Osteoblast (primary cell): ENCODE results near the gene LCN12. TPM values are rescaled to one million over a fixed set of nuclear protein-coding genes. Genes with fewer than 3 reads are reported as not detected.
A peak's percentile ranks its signal among the peaks of the same experiment; 100 is the strongest.

Source experiments
- DNase-seq: peaks from one replicate; pipeline ENCODE4 v3.0.0; 2011; ENCODE audit warnings: low spot score, mixed read lengths; ENCODE audit not compliant: insufficient read length; ENCODE audit errors: missing footprints
- H2AFZ ChIP-seq: 2 replicates; pipeline ENCODE4 v1.6.0; 2011; ENCODE audit warnings: mild to moderate bottlenecking, low read length
- H3K27ac ChIP-seq: 2 replicates; pipeline ENCODE4 v1.5.1; 2011; ENCODE audit warnings: mild to moderate bottlenecking, low read depth, low read length, moderate library complexity
- H3K27me3 ChIP-seq: 2 replicates; pipeline ENCODE4 v1.6.0; 2012; ENCODE audit warnings: mild to moderate bottlenecking, control low read depth, inconsistent platforms, low read length, moderate library complexity; ENCODE audit not compliant: insufficient read depth
- H3K36me3 ChIP-seq: 2 replicates; pipeline ENCODE4 v1.5.1; 2011; ENCODE audit warnings: mild to moderate bottlenecking, low read length, control low read depth, moderate library complexity; ENCODE audit not compliant: insufficient read depth
- H3K4me1 ChIP-seq: 2 replicates; pipeline ENCODE4 v1.5.1; 2011; ENCODE audit warnings: mild to moderate bottlenecking, low read length, control low read depth, moderate library complexity; ENCODE audit not compliant: insufficient read depth
- H3K4me2 ChIP-seq: 2 replicates; pipeline ENCODE4 v1.6.0; 2011; ENCODE audit warnings: mild to moderate bottlenecking, low read length; ENCODE audit not compliant: insufficient read depth
- H3K4me3 ChIP-seq: fragments of 200-600 bp; sonication (generic); 3 replicates; pipeline ENCODE4 v1.5.1; 2012; ENCODE audit warnings: mild to moderate bottlenecking, low read length, inconsistent platforms; ENCODE audit not compliant: insufficient read depth
- H3K79me2 ChIP-seq: 2 replicates; pipeline ENCODE4 v1.6.0; 2012; ENCODE audit warnings: mild to moderate bottlenecking, low read length, control low read depth, inconsistent platforms; ENCODE audit not compliant: insufficient read depth
- H3K9me3 ChIP-seq: 2 replicates; pipeline ENCODE4 v1.5.1; 2011; ENCODE audit warnings: low read depth, low read length, control low read depth
- H4K20me1 ChIP-seq: 2 replicates; pipeline ENCODE4 v1.6.0; 2012; ENCODE audit warnings: mild to moderate bottlenecking, low read length, control low read depth; ENCODE audit not compliant: insufficient read depth
- total RNA-seq: library from RNA; depleted of rRNA; stranded (reverse); fragments of >200 nt; gene quantifications from 2 replicates; pipeline ENCODE4 v1.2.3, GENCODE V29; 2012
- TF ChIP-seq, protein P1 (sequence below): IDR thresholded peaks from 2 replicates; pipeline ENCODE4 v1.5.1; 2011; ENCODE audit warnings: mild to moderate bottlenecking, low read depth, low read length, moderate library complexity; ENCODE audit errors: extremely low read depth

Gene LCN12
- total RNA-seq, 1 donor, result not detected

DNA sequence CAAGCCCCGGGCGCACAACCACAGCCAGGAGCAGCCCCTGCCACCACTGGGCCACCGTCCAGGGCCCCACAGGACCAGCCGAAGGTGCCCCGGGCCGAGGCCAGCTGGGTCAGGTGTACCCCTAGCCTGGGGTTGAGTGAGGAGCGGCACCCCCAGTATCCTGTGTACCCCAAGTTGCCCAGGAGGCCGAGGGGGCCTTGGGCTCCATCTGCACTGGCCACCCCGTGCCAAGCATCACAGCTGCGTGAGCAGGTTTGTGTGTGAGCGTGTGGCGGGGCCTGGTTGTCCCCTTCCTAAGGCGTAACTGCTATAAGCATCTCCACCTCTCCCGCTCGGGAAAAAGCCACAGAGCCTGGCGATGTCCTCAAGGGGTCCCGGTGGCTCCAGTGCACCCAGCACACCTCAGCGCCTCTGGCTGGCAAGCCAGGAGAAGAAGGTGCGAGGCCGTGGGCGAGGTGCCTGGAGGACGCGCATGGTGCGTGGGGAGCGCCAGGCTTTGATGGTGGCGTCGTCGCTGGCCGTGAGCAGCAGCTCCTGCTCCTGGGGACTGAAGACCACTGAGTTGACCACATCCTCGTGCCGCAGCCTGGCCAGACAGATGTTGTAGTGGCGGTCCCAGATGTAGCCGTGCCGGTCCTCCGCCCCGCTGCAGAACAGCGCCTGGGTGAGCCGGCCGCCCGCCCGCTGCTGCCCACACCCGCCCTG, 11.4 kb upstream of the LCN12 start:
- H4K20me1 ChIP-seq, result peaks cover 17% of the 10 kb centered on the region
- no peak overlapping the region for H3K4me2 ChIP-seq
- no peak overlapping the region for H3K27ac ChIP-seq
- H3K27me3 ChIP-seq, result no peaks in the 10 kb centered on the region
- H2AFZ ChIP-seq, result no peak overlapping the region
- DNase-seq, result no peak
- peaks cover 39% of the 10 kb centered on the region for H3K79me2 ChIP-seq
- H3K4me3 ChIP-seq, result no peak overlapping the region
- TF ChIP-seq, protein P1, sequence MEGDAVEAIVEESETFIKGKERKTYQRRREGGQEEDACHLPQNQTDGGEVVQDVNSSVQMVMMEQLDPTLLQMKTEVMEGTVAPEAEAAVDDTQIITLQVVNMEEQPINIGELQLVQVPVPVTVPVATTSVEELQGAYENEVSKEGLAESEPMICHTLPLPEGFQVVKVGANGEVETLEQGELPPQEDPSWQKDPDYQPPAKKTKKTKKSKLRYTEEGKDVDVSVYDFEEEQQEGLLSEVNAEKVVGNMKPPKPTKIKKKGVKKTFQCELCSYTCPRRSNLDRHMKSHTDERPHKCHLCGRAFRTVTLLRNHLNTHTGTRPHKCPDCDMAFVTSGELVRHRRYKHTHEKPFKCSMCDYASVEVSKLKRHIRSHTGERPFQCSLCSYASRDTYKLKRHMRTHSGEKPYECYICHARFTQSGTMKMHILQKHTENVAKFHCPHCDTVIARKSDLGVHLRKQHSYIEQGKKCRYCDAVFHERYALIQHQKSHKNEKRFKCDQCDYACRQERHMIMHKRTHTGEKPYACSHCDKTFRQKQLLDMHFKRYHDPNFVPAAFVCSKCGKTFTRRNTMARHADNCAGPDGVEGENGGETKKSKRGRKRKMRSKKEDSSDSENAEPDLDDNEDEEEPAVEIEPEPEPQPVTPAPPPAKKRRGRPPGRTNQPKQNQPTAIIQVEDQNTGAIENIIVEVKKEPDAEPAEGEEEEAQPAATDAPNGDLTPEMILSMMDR, result no peak
- no peaks in the 10 kb centered on the region for H3K9me3 ChIP-seq
- H3K36me3 ChIP-seq, result peaks cover 49% of the 10 kb centered on the region
- H3K4me1 ChIP-seq, result peaks cover 8% of the 10 kb centered on the region

DNA sequence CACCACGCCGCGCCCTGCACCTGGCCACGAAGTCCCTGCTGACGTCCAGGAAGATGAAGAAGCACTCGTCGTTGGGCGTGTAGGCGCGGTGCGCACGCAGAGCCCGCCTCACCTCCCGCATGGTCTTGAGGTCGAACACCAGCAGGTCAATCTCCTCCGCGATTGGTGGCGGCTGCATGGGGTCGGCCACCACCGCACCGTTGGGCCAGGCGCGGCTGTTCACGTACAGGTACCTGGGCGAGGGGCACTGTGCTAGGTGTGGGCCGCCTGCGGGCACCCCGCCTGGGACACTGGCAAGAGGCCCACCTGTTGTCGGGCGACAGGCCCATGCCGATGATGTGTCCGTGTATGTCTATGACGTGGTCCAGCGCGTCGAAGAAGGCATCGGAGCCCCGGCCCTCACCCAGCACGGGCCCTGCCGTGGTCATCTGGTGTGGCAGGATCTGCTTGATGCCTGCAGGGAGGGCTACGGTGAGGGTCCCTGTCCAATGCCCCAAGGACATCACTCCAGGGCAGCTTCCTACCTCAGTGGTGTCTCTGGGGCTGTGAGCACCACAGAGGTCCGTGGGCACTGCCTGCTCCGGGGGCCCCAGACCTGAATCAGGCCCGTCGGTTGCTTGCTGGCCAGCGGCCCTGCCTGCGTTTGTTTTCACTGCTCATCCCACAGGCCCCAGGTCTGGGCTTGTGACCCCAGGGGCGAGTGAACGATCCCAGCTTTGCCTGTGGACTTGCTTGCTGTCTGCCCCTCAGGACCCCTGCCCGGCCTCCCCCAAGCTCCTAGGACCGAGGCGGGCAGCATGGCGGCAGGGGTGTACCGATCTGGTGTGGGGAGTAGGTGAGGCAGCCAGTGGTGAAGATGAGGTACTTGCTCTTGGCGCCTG, 10.6 kb upstream of the LCN12 start:
- H3K4me1 ChIP-seq, result peaks cover 8% of the 10 kb centered on the region
- H3K36me3 ChIP-seq, result peaks cover 49% of the 10 kb centered on the region
- peaks cover 39% of the 10 kb centered on the region for H3K79me2 ChIP-seq
- TF ChIP-seq, protein P1, result no peak
- peaks cover 17% of the 10 kb centered on the region for H4K20me1 ChIP-seq
- no peak for DNase-seq
- no peaks in the 10 kb centered on the region for H3K27me3 ChIP-seq
- H3K27ac ChIP-seq, result no peak overlapping the region
- no peak overlapping the region for H3K4me2 ChIP-seq
- no peaks in the 10 kb centered on the region for H3K9me3 ChIP-seq
- no peak overlapping the region for H3K4me3 ChIP-seq
- no peak overlapping the region for H2AFZ ChIP-seq

DNA sequence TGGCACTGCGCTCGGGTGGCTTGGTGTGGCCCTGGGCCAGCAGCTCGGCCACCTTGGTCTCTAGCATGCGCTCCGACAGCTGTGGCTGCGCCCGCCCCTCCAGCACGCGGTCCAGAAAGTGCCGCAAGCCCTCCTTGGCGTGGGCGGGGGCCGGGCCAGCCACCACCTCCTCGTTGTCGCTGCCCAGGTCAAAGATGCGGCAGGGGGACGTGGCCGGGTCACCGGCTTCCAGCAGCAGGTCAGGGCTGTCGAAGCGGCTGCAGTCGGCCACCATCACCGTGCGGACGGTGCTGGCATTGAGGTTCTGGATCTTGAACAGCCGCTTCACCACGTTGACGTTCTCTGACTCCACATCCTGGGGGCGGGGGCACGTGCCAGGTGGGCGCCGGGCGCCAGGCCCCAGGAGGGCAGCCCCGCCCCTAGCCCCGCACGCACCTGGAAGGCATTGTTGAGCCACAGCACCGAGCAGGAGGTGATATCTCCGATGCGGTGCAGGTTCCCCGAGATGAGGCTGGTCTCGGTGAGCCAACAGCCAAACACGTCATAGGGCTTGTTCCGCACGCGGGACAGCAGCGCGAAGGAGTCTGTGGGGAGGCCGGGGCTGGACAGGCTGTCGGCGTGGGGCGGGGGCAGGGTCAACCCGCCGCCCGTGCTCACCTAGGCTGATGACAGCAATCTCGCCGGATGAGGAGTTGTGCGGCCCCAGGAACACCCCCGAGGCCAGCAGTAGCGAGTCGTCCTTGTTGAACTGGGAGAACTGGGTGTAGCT, 9.8 kb upstream of the LCN12 start:
- peak; percentile 80 for DNase-seq
- Histone ChIP-seq H3K4me3 (no peak overlapping the region), H3K4me1 (peaks cover 8% of the 10 kb centered on the region), H3K9me3 (no peaks in the 10 kb centered on the region), H3K36me3 (peaks cover 49% of the 10 kb centered on the region), H3K27ac (no peak overlapping the region), H2AFZ (no peak overlapping the region), H3K27me3 (no peaks in the 10 kb centered on the region), H3K79me2 (peaks cover 39% of the 10 kb centered on the region), H4K20me1 (peaks cover 17% of the 10 kb centered on the region), H3K4me2 (no peak overlapping the region)
- TF ChIP-seq, protein P1, result no peak
